Measurements from ENCODE around the gene PSAP.
A peak's percentile ranks its signal among the peaks of the same experiment; 100 is the strongest.
"Not testable (repeated sequence)": the region's sequence is repeated elsewhere in the genome, so short reads cannot be mapped to it uniquely, and the experiment has no call there.

The PSAP gene

GRCh38 chr10:71850743-71851464 is at the start of gene PSAP:
TSS of gene PSAP (minus strand) at chr10:71851251. CDS start at chr10:71851221, 30 bp downstream.
- peak; percentile 94 for DNase-seq (ENCODE audit: low read depth)

GRCh38 chr10:71900441-71901180 is 49.6 kb upstream of the PSAP start:
- no peak for DNase-seq (ENCODE audit: low read depth)

DNA sequence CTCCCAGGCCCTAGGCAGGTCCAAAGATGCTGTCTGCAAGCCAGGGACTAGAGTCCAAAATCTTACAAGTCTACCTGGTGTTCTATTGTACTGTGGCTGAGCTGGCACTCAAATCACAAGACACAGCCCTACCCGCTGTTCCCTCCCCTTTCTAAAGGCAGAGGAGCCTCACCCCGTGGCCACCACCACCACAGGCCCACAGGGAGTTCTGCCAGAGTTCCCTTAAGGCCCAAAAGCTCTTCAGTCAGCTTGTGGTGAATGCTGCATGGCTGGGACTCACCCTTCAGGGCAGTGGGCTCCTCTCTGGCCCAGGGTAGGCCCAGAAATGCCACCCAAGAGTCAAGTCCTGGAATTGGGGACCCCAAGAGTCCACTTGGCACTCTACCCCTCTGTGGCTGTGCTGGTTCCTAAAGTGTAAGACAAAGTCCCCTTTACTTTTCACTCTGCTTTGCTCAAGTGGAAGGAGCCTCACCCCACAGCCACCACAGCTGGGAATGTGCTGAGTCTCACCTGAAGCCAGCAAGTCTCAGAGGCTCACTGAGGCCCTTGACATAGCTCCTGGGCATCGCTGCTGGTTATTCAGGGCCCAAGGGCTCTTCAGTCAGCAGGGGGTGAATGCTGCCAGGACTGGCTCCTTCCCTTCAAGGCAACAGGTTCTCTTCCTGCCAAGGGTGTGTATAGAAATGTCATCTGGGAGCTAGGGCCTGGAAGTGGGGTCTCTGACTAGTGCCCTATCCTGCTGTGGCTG is 48.8 kb upstream of the PSAP start:
- DNase-seq (ENCODE audit: low read depth): no peak

- DNase-seq (ENCODE audit: low read depth): not testable (repeated sequence)
Measured at GRCh38 chr10:71898346-71898745, 47.3 kb upstream of the PSAP start.

DNA sequence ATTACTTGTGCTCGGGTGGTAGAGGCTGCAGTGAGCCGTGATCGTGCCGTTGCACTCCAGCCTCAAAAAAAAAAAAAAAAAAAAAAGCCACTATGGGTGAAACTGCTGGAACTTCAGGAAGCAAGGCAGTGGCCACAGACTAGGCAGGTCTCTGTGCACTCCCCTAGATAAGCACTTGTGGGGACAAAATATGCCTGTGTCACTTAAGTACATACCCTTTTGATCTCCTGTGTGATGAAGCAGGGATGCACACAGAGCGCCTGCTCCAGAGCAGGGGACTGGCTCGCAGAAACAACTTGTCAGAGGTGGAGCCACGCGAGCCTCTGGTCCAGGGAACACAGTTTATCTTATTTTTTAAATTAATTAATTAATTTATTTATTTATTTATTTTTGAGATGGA is 42.9 kb upstream of the PSAP start:
- DNase-seq (ENCODE audit: low read depth): no peak

GRCh38 chr10:71893258-71893815 is 42.3 kb upstream of the PSAP start:
- DNase-seq (ENCODE audit: low read depth): no peak

GRCh38 chr10:71891437-71891836 is 40.4 kb upstream of the PSAP start:
- no peak for DNase-seq (ENCODE audit: low read depth)

GRCh38 chr10:71889388-71889987 is 38.4 kb upstream of the PSAP start:
- no peak for DNase-seq (ENCODE audit: low read depth)

DNA sequence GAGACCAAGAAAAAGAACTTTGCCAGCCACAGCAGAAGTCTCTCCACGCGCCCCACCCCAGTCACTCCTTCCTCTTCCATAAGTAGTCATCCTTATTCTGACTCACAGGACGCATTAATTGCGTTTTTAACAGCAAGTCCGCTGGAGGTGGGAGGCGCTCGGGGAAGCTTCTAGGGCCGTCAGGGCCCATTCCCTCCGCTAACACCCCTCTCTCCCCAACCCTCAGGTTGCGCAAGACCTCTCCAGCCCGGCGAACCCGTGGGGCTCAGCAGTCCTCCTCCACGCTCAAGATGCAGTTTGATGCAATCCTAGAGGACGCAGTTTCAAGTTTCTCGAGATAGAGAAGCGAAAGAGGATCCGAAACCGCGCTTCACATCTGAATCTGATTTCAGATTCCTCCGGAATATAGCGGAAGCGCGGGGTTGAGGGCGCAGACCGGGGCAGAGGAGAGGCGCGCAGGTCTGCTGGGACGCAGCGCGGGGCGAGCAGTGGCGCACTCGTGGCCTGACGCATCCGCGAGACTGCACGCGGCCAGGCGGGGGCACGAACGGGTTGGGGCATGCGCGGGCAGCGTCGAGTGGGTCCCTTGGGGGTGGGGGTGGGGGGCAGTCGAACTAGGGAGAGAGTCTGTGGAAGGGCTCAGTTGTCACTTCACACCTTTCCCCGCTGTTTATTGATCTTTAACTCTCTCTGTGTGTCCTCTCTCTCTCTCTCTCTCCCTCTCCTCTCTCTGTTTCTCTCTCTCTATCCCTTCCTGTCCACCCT is 37.8 kb upstream of the PSAP start:
- no peak for DNase-seq (ENCODE audit: low read depth)

- no peak for DNase-seq (ENCODE audit: low read depth)
Measured at GRCh38 chr10:71888248-71888622, 37.2 kb upstream of the PSAP start.

DNA sequence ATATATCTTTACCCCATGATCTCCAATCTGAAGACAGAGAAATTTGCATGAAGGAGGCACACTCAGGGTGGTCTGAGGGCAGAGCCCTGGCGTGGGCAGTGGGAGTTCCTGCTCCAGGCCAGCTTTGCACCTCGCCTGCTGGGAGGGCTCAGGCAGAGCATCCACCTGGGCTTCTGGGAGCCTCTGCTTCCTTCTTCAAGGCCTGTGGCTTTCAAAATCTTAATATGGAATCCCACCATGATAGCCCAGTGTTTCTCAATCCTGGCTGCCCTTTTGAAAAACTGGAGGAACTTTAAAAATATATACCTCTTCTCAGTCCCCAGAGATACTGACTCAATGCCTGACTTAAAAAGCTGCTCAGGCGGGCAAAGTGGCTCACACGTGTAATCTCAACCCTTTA is 36.7 kb upstream of the PSAP start:
- DNase-seq (ENCODE audit: low read depth): no peak

DNA sequence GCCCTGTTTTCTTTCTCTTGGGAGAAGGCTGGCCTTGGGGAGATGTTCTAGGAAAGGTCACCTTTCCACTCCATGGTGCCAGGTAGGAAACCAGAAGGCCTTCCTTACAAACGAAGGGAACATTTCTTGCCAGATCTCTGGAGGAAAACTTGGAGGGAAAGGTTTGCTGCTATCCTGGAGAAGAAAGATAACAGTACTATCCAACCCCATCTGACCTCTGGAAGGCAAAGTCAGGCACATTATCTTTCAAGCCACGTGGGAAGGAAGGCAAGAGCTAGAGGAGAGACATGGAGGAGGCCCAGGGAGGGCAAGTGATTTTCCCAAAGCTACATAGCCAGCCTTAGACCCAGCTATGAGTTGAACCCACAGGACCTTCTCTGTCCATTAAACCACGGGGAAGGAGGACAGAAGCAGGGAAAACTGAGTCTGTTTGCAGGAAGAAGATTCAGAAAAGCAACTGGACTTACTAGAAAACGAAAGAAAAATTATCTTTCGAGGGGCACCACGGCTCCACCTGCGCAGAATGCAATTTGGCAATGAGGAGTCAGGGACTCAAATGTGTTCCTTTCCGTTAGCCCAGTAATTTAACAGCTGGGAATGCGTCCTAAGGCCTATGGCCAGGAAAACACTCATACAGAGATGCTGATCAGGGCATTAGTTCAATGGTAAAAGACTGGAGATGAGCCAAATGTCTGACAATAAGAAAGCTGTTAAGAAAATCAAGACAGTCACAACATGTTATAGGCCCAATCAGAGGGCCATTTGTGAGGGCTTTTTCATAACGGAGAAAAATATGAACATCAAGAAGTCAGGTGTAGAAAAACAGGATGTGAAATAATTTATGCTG is 32.0 kb upstream of the PSAP start:
- DNase-seq (ENCODE audit: low read depth): no peak

DNA sequence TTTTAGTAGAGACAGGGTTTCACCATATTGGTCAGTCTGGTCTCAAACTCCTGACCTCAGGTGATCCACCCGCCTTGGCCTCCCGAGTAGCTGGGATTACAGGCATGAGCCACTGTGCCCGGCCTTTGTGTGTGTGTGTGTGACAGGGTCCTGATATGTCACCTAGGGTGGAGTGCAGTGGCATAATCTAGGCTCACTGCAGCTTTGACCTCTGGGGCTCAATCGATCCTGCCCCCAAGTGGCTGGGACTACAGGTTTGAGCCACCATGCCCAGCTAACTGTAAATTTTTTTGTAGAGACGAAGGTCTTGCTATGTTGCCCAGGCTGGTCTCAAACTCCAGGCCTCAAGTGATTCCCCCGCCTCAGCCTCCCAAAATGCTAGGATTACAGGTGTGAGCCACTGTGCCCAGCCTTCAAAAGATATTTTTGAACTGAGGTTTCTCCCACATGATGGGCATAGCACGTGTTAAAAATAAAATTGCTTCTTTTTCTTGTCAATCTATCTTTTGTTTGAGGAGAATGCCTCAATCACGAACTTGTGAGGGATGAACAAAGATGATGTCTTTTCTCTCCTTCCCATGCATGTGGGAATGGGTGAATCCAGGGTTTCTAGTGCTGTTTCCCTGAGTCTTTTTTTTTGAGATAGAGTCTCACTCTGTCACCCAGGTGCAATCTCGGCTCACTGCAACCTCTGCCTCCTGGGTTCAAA is 30.8 kb upstream of the PSAP start:
- DNase-seq (ENCODE audit: low read depth): no peak

DNA sequence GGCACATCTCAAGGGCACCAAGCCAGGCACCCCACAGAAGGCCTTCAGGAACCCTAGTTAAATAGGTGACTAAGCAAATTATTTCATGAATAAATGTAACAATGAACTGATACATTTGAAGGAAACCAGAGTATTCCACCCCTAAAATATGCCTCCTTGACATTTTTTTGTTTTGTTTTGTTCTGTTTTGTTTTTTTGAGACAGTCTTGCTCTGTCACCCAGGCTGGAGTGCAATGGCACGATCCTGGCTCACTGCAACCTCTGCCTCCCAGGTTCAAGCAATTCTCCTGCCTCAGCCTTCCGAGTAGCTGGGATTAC is 30.2 kb upstream of the PSAP start:
- not testable (repeated sequence) for DNase-seq (ENCODE audit: low read depth)

DNA sequence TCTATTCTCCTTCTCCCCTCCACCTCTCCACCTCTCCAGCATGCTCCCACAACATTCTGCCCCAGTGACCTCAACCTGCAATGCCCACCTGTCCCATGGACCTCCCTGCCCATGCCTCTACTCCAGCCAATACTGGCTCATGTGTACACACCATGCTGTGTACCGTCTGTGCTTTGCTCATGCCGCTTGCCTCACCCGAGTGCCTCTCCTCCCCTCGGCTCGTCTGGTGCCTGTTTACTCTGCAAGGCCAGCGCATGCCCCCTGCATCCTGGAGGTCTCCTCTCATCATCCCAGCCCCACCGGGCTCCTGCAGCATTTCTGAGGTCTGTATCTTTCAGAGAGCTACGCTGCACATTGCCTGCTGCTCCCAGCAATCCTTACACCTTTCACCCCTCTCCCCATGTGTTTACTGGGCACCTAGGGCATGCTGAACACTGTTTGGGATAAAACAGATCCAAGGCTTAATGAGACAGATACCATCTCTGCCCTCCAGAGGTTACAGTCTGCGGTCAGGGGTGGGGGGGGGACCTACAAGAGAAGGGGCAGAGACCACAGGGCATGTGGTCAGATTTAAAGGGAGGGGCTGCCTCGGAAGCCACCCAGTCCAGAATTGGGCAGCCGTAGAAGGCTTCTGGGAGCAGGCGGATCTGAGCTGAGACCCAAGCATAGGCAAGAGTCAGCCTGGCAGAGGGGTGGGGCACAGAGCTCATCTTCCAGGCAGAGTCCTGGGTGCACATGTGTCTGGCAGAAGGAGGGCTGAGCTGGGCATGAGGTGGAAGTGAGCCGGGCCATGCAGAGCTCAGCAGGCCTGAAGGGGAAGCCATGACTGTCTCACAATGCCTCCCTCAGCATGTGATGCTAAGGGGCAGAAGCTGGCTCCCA is 29.6 kb upstream of the PSAP start:
- DNase-seq (ENCODE audit: low read depth): no peak

GRCh38 chr10:71878327-71879034 is 27.4 kb upstream of the PSAP start:
- no peak for DNase-seq (ENCODE audit: low read depth)

GRCh38 chr10:71877821-71878220 is 26.8 kb upstream of the PSAP start:
- DNase-seq (ENCODE audit: low read depth): no peak

GRCh38 chr10:71874680-71875354 is 23.8 kb upstream of the PSAP start:
- DNase-seq (ENCODE audit: low read depth): not testable (repeated sequence)

All from stimulated activated CD8-positive, alpha-beta memory T cell treated with anti-CD3 and anti-CD28 coated beads, Interleukin-15, amount 100 ng/mL, for 24 hours (primary cell).